Right atrium auricular region (tissue), 2 donors: ENCODE results near the gene SPACA9. TPM values are rescaled to one million over a fixed set of nuclear protein-coding genes. Genes with fewer than 3 reads are reported as not detected.

ENCODE experiments used
- DNase-seq: peaks from one replicate; pipeline ENCODE4 v3.0.0-alpha.2; 2019; ENCODE audit warnings: low spot score
- H3K27ac ChIP-seq, 2 donors: fragments of 200-600 bp; sonication (generic); 1 replicate in 1 of 2; 2 replicates in 1 of 2; pipeline ENCODE4 v1.5.1; 2016 to 2019
- H3K27me3 ChIP-seq, 2 donors: fragments of 200-600 bp; sonication (generic); one replicate each; pipeline versions ENCODE4 v1.5.1 to v1.6.0; 2017 to 2019
- H3K36me3 ChIP-seq: fragments of 200-600 bp; sonication (generic); one replicate; pipeline ENCODE4 v1.5.1; 2016
- H3K4me1 ChIP-seq, 2 donors: fragments of 200-600 bp; sonication (generic); one replicate each; pipeline versions ENCODE4 v1.5.1 to v1.6.0; 2017 to 2019
- H3K4me3 ChIP-seq, 2 donors: fragments of 200-600 bp; sonication (generic); 1 replicate in 1 of 2; 2 replicates in 1 of 2; pipeline ENCODE4 v1.5.1; 2017 to 2019; ENCODE audit warnings: mild to moderate bottlenecking in 1 of 2, moderate library complexity in 1 of 2
- H3K9me3 ChIP-seq, 2 donors: fragments of 200-600 bp; sonication (generic); one replicate each; pipeline ENCODE4 v1.5.1; 2019
- total RNA-seq, 2 donors: library from RNA; depleted of rRNA; stranded (reverse); fragments of >200 nt; gene quantifications; one replicate each; pipeline ENCODE4 v1.1.0, GENCODE V29; 2016
- TF ChIP-seq, protein P1 (sequence below), 2 donors: fragments of 200-600 bp; sonication (generic); IDR thresholded peaks; one replicate each; pipeline ENCODE4 v1.5.1; 2019; ENCODE audit warnings: antibody characterized with exemption in 2 of 2

The SPACA9 gene
- total RNA-seq, 2 donors from 2014 or later, result 8.1 to 17.1 TPM

DNA sequence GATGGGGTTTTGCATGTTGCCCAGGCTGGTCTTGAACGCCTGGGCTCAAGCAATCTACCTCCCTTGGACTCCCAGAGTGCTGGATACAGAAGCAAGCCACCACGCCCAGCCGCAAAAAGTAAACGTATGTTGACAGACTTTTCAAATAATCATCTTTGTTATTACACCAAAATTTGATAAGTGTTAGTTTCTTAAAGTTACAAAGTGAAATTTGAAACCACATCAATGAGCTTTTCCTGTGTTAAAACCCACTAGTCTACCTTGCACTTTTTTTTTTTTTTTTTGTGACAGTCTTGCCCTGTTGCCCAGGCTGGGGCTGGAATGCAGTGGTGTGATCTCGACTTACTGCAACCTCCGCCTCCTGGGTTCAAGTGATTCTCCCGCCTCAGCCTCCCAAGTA is 29.9 kb downstream of the SPACA9 start:
- Histone ChIP-seq H3K4me1 (no peaks in the 10 kb centered on the region), H3K4me3 (no peak overlapping the region), H3K27ac (no peak overlapping the region), H3K27me3 (no peaks in the 10 kb centered on the region), H3K9me3 (no peaks in the 10 kb centered on the region), H3K36me3 (peaks cover 64% of the 10 kb centered on the region)
- TF ChIP-seq, protein P1, sequence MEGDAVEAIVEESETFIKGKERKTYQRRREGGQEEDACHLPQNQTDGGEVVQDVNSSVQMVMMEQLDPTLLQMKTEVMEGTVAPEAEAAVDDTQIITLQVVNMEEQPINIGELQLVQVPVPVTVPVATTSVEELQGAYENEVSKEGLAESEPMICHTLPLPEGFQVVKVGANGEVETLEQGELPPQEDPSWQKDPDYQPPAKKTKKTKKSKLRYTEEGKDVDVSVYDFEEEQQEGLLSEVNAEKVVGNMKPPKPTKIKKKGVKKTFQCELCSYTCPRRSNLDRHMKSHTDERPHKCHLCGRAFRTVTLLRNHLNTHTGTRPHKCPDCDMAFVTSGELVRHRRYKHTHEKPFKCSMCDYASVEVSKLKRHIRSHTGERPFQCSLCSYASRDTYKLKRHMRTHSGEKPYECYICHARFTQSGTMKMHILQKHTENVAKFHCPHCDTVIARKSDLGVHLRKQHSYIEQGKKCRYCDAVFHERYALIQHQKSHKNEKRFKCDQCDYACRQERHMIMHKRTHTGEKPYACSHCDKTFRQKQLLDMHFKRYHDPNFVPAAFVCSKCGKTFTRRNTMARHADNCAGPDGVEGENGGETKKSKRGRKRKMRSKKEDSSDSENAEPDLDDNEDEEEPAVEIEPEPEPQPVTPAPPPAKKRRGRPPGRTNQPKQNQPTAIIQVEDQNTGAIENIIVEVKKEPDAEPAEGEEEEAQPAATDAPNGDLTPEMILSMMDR (IDR thresholded peaks at IDR 0.05), result no peak
- DNase-seq, result no peak

DNA sequence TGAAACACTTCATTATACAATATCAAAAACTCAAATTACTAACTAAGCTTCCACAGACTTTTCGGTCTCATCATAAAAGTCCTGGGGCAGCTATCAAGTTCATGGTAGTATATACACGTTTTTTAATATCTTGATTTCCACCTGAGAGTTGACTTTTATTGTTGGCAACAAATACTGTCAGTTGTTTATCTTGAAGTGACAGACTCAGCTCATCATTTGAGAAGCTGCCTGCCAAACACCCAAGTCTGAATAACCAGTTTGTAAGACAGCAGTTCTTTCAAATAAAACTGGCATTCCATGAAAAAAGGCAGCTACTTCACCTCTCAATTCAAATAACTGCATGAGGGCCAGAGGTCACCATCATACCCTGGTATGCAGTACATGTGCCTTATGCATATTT is 30.6 kb downstream of the SPACA9 start:
- Histone ChIP-seq H3K4me3 (no peak overlapping the region), H3K4me1 (no peaks in the 10 kb centered on the region), H3K27ac (no peak overlapping the region), H3K27me3 (no peaks in the 10 kb centered on the region), H3K36me3 (peaks cover 58% of the 10 kb centered on the region), H3K9me3 (no peaks in the 10 kb centered on the region)
- TF ChIP-seq, protein P1 (IDR thresholded peaks at IDR 0.05), result no peak
- DNase-seq, result no peak

DNA sequence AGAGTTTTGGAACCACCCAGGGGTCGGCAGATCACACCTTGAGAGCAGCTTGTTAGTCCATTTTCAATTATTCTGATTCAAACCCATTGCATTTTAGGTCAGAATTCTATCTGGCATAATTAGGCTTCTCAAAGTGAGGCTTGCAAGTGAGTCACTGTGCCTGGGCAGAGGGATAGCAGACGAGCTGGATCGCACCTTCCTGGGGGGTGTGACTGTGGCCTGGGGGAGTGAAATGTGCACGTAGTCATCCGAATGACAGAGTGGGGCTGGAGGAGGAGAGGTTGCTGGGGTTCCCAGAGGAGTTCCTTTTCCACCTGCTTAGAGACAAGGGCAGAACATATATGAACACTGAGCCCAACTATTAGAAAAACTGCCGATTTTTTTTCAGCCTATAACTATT is 31.7 kb downstream of the SPACA9 start:
- no peak for DNase-seq
- H3K4me3 ChIP-seq, result no peak overlapping the region
- H3K27ac ChIP-seq, result no peak overlapping the region
- H3K36me3 ChIP-seq, result peaks cover 55% of the 10 kb centered on the region
- no peaks in the 10 kb centered on the region for H3K27me3 ChIP-seq
- TF ChIP-seq, protein P1 (IDR thresholded peaks at IDR 0.05), result no peak
- no peaks in the 10 kb centered on the region for H3K9me3 ChIP-seq
- no peaks in the 10 kb centered on the region for H3K4me1 ChIP-seq

DNA sequence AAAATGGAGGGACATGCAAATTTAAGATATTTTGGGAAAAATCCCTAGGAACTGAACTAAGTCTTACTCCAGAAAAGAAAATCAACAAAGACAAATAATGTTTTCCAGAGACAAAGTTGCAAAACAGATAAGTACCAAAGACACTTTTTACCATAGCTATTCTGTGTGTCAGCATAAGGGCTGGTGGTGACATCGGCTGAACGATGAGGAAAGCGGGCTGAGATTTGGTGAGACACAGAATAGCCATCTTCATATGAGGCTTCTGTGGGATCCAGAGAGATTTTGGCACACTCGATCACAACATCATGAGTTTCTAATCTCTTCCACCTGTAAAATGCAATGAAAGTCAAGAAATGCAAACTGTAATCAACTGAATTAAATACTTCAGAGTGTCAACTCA is 33.4 kb downstream of the SPACA9 start:
- H3K4me3 ChIP-seq, result no peak overlapping the region
- H3K9me3 ChIP-seq, result peaks cover 0 to 5% of the 10 kb centered on the region in 2 donors
- TF ChIP-seq, protein P1 (IDR thresholded peaks at IDR 0.05), result no peak
- no peak for DNase-seq
- peaks cover 58% of the 10 kb centered on the region for H3K36me3 ChIP-seq
- H3K27me3 ChIP-seq, result no peaks in the 10 kb centered on the region
- H3K27ac ChIP-seq, result no peak overlapping the region
- H3K4me1 ChIP-seq, result no peaks in the 10 kb centered on the region

GRCh38 chr9:132914924-132915323 is 36.2 kb downstream of the SPACA9 start:
- Histone ChIP-seq H3K27ac (no peak overlapping the region), H3K27me3 (no peaks in the 10 kb centered on the region), H3K4me1 (no peaks in the 10 kb centered on the region), H3K4me3 (no peak overlapping the region), H3K36me3 (peaks cover 69% of the 10 kb centered on the region), H3K9me3 (peaks cover 0 to 5% of the 10 kb centered on the region in 2 donors)
- no peak for DNase-seq
- TF ChIP-seq, protein P1 (IDR thresholded peaks at IDR 0.05), result no peak

- H3K4me3 ChIP-seq, result no peak overlapping the region
- peaks cover 87% of the 10 kb centered on the region for H3K36me3 ChIP-seq
- no peaks in the 10 kb centered on the region for H3K27me3 ChIP-seq
- TF ChIP-seq, protein P1 (IDR thresholded peaks at IDR 0.05), result no peak
- H3K9me3 ChIP-seq, result peaks cover 0 to 5% of the 10 kb centered on the region in 2 donors
- no peak for DNase-seq
- H3K4me1 ChIP-seq, result no peaks in the 10 kb centered on the region
- no peak overlapping the region for H3K27ac ChIP-seq
Measured at GRCh38 chr9:132919614-132920268, 41.0 kb downstream of the SPACA9 start.
